Naive thymus-derived CD4-positive, alpha-beta T cell (primary cell): ENCODE results near the gene DNMT1. TPM values are rescaled to one million over a fixed set of nuclear protein-coding genes. Genes with fewer than 3 reads are reported as not detected.

Experiments used
- ATAC-seq: fragments of 150-1000 bp; cut with Tn5 transposase; 2 replicates; pipeline ENCODE4 v1.10.0; 2021; ENCODE audit warnings: mild to moderate bottlenecking, moderate library complexity
- CTCF ChIA-PET: fragments of 350-600 bp; sonication (Branson Sonifier 250); formaldehyde crosslinking; loops from one replicate; lab custom pipeline; 2021; ENCODE audit warnings: antibody characterized with exemption; lab: Charles Lee
- POLR2A ChIA-PET: fragments of 350-600 bp; sonication (Branson Sonifier 250); formaldehyde crosslinking; loops from one replicate; lab custom pipeline; 2021; ENCODE audit warnings: antibody characterized with exemption, inconsistent platforms; lab: Charles Lee
- DNase-seq, 9 donors: peaks; one replicate each; pipeline versions ENCODE4 v3.0.0 to v3.0.0-alpha.2; 2020 to 2022; ENCODE audit warnings: mixed read lengths in 1 of 9
- H3K27ac ChIP-seq: one replicate; pipeline ENCODE4 v1.7.0; 2013; ENCODE audit warnings: mild to moderate bottlenecking, low read depth, low read length, moderate library complexity
- H3K27me3 ChIP-seq, 2 donors: one replicate each; pipeline ENCODE4 v1.7.0; 2013; ENCODE audit warnings: low read length in 2 of 2, mild to moderate bottlenecking in 2 of 2, moderate library complexity in 2 of 2; ENCODE audit not compliant: control insufficient read depth in 2 of 2, insufficient read depth in 2 of 2
- H3K36me3 ChIP-seq, 3 experiments: 1 replicate in 2 of 3; 2 replicates in 1 of 3; pipeline ENCODE4 v1.7.0; 2013; ENCODE audit warnings: low read length in 3 of 3, mild to moderate bottlenecking in 3 of 3, moderate library complexity in 1 of 3; ENCODE audit not compliant: insufficient read depth in 3 of 3, control insufficient read depth in 2 of 3
- H3K4me1 ChIP-seq, 2 donors: one replicate each; pipeline ENCODE4 v1.7.0; 2013; ENCODE audit warnings: low read length in 2 of 2, mild to moderate bottlenecking in 2 of 2, moderate library complexity in 1 of 2; ENCODE audit not compliant: control insufficient read depth in 2 of 2, insufficient read depth in 2 of 2
- H3K4me3 ChIP-seq: 2 replicates; pipeline ENCODE4 v1.7.0; 2013; ENCODE audit warnings: mild to moderate bottlenecking, low read length
- H3K9me3 ChIP-seq, 3 experiments: 1 replicate in 2 of 3; 2 replicates in 1 of 3; pipeline ENCODE4 v1.7.0; 2013; ENCODE audit warnings: low read length in 3 of 3; ENCODE audit not compliant: control insufficient read depth in 2 of 3
- H3K27ac Mint-ChIP-seq, 9 donors: one replicate each; pipeline ENCODE4 v1.8.0; 2020 to 2022; ENCODE audit warnings: mixed read lengths in 9 of 9, mild to moderate bottlenecking in 8 of 9, moderate library complexity in 5 of 9, inconsistent platforms in 2 of 9
- H3K27me3 Mint-ChIP-seq, 5 donors: one replicate each; pipeline ENCODE4 v1.8.0; 2021 to 2022; ENCODE audit warnings: mixed read lengths in 5 of 5, mild to moderate bottlenecking in 1 of 5
- H3K36me3 Mint-ChIP-seq, 5 donors: one replicate each; pipeline ENCODE4 v1.8.0; 2020 to 2022; ENCODE audit warnings: mixed read lengths in 5 of 5, mild to moderate bottlenecking in 3 of 5, inconsistent platforms in 1 of 5
- H3K4me1 Mint-ChIP-seq, 7 donors: one replicate each; pipeline ENCODE4 v1.8.0; 2020 to 2022; ENCODE audit warnings: mixed read lengths in 7 of 7, mild to moderate bottlenecking in 3 of 7, inconsistent platforms in 1 of 7
- H3K4me3 Mint-ChIP-seq, 10 donors: one replicate each; pipeline ENCODE4 v1.8.0; 2020 to 2022; ENCODE audit warnings: mild to moderate bottlenecking in 10 of 10, mixed read lengths in 10 of 10, moderate library complexity in 6 of 10, inconsistent platforms in 2 of 10
- H3K9me3 Mint-ChIP-seq, 11 donors: one replicate each; pipeline ENCODE4 v1.8.0; 2020 to 2022; ENCODE audit warnings: mixed read lengths in 11 of 11, mild to moderate bottlenecking in 4 of 11, inconsistent platforms in 1 of 11, moderate library complexity in 1 of 11
- intact Hi-C, 2 donors: fragments of 100-400 bp; cut with micrococcal nuclease; formaldehyde crosslinking; loops; one replicate each; pipeline ENCODE4 v1.15.1; 2023
- polyA plus RNA-seq, 2 donors: library from polyadenylated mRNA; unstranded; fragments of 300-500 nt; fragmentation: Illumina TruSeq; gene quantifications; one replicate each; pipeline ENCODE4 v1.2.3, GENCODE V29; 2021
- total RNA-seq, 6 experiments: library from RNA in 5 of 6; stranded (reverse) in 5 of 6; gene quantifications; 1 replicate in 5 of 6; 2 replicates in 1 of 6; pipeline ENCODE4 v1.2.3 and lab custom pipeline; 2021 to 2026

The DNMT1 gene
- total and polyA plus RNA-seq, 7 experiments from 2014 or later: 113 to 334 (median 187) TPM

DNA sequence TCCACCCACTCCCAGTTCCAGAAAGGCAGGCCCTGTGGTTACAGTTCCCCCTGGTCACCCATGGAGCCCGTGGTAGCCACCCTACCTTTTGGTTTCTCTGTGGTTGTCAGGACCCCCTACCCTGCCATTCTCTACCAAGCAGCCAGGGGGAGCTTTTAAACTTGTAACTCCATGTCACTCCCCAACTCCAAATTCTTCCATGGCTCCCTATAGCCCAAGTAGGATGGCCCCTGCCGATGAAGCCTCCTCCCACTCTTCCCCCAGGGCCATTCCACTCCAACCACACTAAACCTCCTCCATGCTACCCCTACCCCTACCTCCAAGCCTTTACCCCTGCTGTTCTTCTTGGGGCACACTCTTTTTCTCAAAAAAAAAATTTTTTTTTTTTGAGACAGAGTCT lies 34.2 kb upstream of the DNMT1 start:
- H3K9me3 ChIP-seq: no peaks in the 10 kb centered on the region
- no peaks in the 10 kb centered on the region for H3K9me3 Mint-ChIP-seq
- no peak overlapping the region for H3K27ac ChIP-seq
- intact Hi-C loops: loop anchor here (1.0 kb wide), 1 partner anchor 21 kb away; no protein-coding TSS in a partner anchor
- peaks cover 7 to 24% (median 14%) of the 10 kb centered on the region in 7 donors for H3K4me1 Mint-ChIP-seq
- peaks cover 0 to 6% (median 4%) of the 10 kb centered on the region in 5 donors for H3K36me3 Mint-ChIP-seq
- ChIA-PET CTCF (interaction anchor here (0.9 to 5.1 kb wide), 3 partner anchors 21 to 43 kb away, joined by 3 to 44 read pairs (median 4); partner anchors contain the start of gene MRPL4), POLR2A (interaction anchor here (0.7 to 1.3 kb wide), 3 partner anchors 21 to 170 kb away, joined by 3 to 5 read pairs (median 4); no protein-coding TSS in a partner anchor)
- DNase-seq (peak in 7 of 9 donors; percentile 27 to 49 (median 45)), ATAC-seq (no peak)
- no peaks in the 10 kb centered on the region for H3K27me3 ChIP-seq
- H3K27ac Mint-ChIP-seq: peak overlapping the region in 8 of 9 donors; percentile 36 to 80 (median 60)
- no peaks in the 10 kb centered on the region for H3K27me3 Mint-ChIP-seq
- peaks cover 8 to 12% of the 10 kb centered on the region in 2 donors for H3K4me1 ChIP-seq
- peaks cover 0 to 14% (median 0%) of the 10 kb centered on the region in 3 experiments for H3K36me3 ChIP-seq
- H3K4me3 ChIP-seq: no peak overlapping the region
- peak overlapping the region in 9 of 10 donors; percentile 11 to 94 (median 64) for H3K4me3 Mint-ChIP-seq

GRCh38 chr19:10228393-10228792 lies 33.6 kb upstream of the DNMT1 start:
- intact Hi-C loops: no loop called here
- CTCF ChIA-PET: interaction anchor here (0.9 to 5.1 kb wide), 2 partner anchors 21 to 38 kb away, joined by 3 to 44 read pairs; partner anchors contain the start of gene MRPL4
- DNase-seq (no peak), ATAC-seq (no peak)
- Histone ChIP-seq H3K27ac (no peak overlapping the region), H3K9me3 (no peaks in the 10 kb centered on the region), H3K4me1 (peaks cover 8 to 12% of the 10 kb centered on the region in 2 donors), H3K27me3 (no peaks in the 10 kb centered on the region), H3K36me3 (peaks cover 0 to 17% (median 0%) of the 10 kb centered on the region in 3 experiments), H3K4me3 (no peak overlapping the region)
- no peaks in the 10 kb centered on the region for H3K9me3 Mint-ChIP-seq
- H3K27ac Mint-ChIP-seq: peak overlapping the region in 1 of 9 donors; percentile 57
- peak overlapping the region in 2 of 10 donors; percentile 23 to 39 for H3K4me3 Mint-ChIP-seq
- H3K4me1 Mint-ChIP-seq: peaks cover 7 to 24% (median 14%) of the 10 kb centered on the region in 7 donors
- H3K27me3 Mint-ChIP-seq: no peaks in the 10 kb centered on the region
- POLR2A ChIA-PET: interaction anchor here (0.7 to 0.9 kb wide), 3 partner anchors 22 to 170 kb away, joined by 3 to 4 read pairs (median 3); no protein-coding TSS in a partner anchor
- peaks cover 0 to 7% (median 4%) of the 10 kb centered on the region in 5 donors for H3K36me3 Mint-ChIP-seq

- POLR2A ChIA-PET: interaction anchor here (0.5 to 1.8 kb wide), 3 partner anchors 9 to 62 kb away, joined by 3 to 5 read pairs (median 5); no protein-coding TSS in a partner anchor
- Mint-ChIP-seq H3K27ac (no peak overlapping the region), H3K4me3 (no peak overlapping the region), H3K9me3 (no peaks in the 10 kb centered on the region), H3K36me3 (peaks cover 0 to 11% (median 5%) of the 10 kb centered on the region in 5 donors), H3K27me3 (no peaks in the 10 kb centered on the region), H3K4me1 (peaks cover 7 to 28% (median 14%) of the 10 kb centered on the region in 7 donors)
- peaks cover 0 to 17% (median 0%) of the 10 kb centered on the region in 3 experiments for H3K36me3 ChIP-seq
- peaks cover 8 to 12% of the 10 kb centered on the region in 2 donors for H3K4me1 ChIP-seq
- intact Hi-C loops: no loop called here
- ATAC-seq (no peak), DNase-seq (no peak)
- no peak overlapping the region for H3K27ac ChIP-seq
- no peaks in the 10 kb centered on the region for H3K9me3 ChIP-seq
- CTCF ChIA-PET: interaction anchor here (1.2 to 5.1 kb wide), 2 partner anchors 23 to 32 kb away, joined by 3 to 44 read pairs; partner anchors contain the start of gene MRPL4
- no peak overlapping the region for H3K4me3 ChIP-seq
- H3K27me3 ChIP-seq: no peaks in the 10 kb centered on the region
Measured at GRCh38 chr19:10227026-10227971, 32.5 kb upstream of the DNMT1 start.

GRCh38 chr19:10226376-10227025 lies 31.7 kb upstream of the DNMT1 start:
- peak overlapping the region in 3 of 9 donors; percentile 18 to 41 (median 28) for H3K27ac Mint-ChIP-seq
- DNase-seq (no peak), ATAC-seq (no peak)
- H3K27me3 ChIP-seq: no peaks in the 10 kb centered on the region
- ChIA-PET POLR2A (interaction anchor here (0.9 to 1.8 kb wide), 3 partner anchors 9 to 24 kb away, joined by 4 to 5 read pairs (median 5); no protein-coding TSS in a partner anchor), CTCF (interaction anchor here (0.6 to 5.1 kb wide), 4 partner anchors 23 to 161 kb away, joined by 3 to 44 read pairs (median 4); partner anchors contain the start of gene MRPL4)
- no peaks in the 10 kb centered on the region for H3K27me3 Mint-ChIP-seq
- intact Hi-C loops: no loop called here
- no peak overlapping the region for H3K4me3 Mint-ChIP-seq
- H3K36me3 Mint-ChIP-seq: peaks cover 0 to 11% (median 5%) of the 10 kb centered on the region in 5 donors
- no peaks in the 10 kb centered on the region for H3K9me3 Mint-ChIP-seq
- peaks cover 0 to 17% (median 0%) of the 10 kb centered on the region in 3 experiments for H3K36me3 ChIP-seq
- H3K4me1 Mint-ChIP-seq: peaks cover 7 to 20% (median 14%) of the 10 kb centered on the region in 7 donors
- peaks cover 8 to 12% of the 10 kb centered on the region in 2 donors for H3K4me1 ChIP-seq
- H3K27ac ChIP-seq: no peak overlapping the region
- no peaks in the 10 kb centered on the region for H3K9me3 ChIP-seq
- H3K4me3 ChIP-seq: no peak overlapping the region

GRCh38 chr19:10226021-10226375 lies 31.2 kb upstream of the DNMT1 start:
- Mint-ChIP-seq H3K27ac (peak overlapping the region in 2 of 9 donors; percentile 18 to 28), H3K4me3 (no peak overlapping the region), H3K36me3 (peaks cover 0 to 11% (median 5%) of the 10 kb centered on the region in 5 donors), H3K4me1 (peaks cover 7 to 20% (median 14%) of the 10 kb centered on the region in 7 donors), H3K27me3 (no peaks in the 10 kb centered on the region), H3K9me3 (no peaks in the 10 kb centered on the region)
- no peak for ATAC-seq
- Histone ChIP-seq H3K36me3 (peaks cover 0 to 17% (median 0%) of the 10 kb centered on the region in 3 experiments), H3K27ac (no peak overlapping the region), H3K4me1 (peaks cover 8 to 12% of the 10 kb centered on the region in 2 donors), H3K9me3 (no peaks in the 10 kb centered on the region), H3K4me3 (no peak overlapping the region), H3K27me3 (no peaks in the 10 kb centered on the region)
- POLR2A ChIA-PET: interaction anchor here (0.9 to 1.8 kb wide), 3 partner anchors 8 to 24 kb away, joined by 4 to 5 read pairs (median 5); no protein-coding TSS in a partner anchor
- CTCF ChIA-PET: interaction anchor here (0.6 to 5.1 kb wide), 3 partner anchors 24 to 162 kb away, joined by 3 to 44 read pairs (median 4); partner anchors contain the start of gene MRPL4
- intact Hi-C loops: no loop called here
- DNase-seq: no peak
